Hematopoietic multipotent progenitor cell treated with erythropoietin and hydrocortisone succinate and interleukin-3 and kit ligand, for 8 days (in vitro differentiated cells): ENCODE measurements around the gene MAD1L1.
"Not testable (repeated sequence)": the region's sequence is repeated elsewhere in the genome, so short reads cannot be mapped to it uniquely, and the experiment has no call there.

ENCODE experiments used
- DNase-seq: peaks from one replicate; pipeline ENCODE4 v3.0.0-alpha.2; 2015

The MAD1L1 gene

DNA sequence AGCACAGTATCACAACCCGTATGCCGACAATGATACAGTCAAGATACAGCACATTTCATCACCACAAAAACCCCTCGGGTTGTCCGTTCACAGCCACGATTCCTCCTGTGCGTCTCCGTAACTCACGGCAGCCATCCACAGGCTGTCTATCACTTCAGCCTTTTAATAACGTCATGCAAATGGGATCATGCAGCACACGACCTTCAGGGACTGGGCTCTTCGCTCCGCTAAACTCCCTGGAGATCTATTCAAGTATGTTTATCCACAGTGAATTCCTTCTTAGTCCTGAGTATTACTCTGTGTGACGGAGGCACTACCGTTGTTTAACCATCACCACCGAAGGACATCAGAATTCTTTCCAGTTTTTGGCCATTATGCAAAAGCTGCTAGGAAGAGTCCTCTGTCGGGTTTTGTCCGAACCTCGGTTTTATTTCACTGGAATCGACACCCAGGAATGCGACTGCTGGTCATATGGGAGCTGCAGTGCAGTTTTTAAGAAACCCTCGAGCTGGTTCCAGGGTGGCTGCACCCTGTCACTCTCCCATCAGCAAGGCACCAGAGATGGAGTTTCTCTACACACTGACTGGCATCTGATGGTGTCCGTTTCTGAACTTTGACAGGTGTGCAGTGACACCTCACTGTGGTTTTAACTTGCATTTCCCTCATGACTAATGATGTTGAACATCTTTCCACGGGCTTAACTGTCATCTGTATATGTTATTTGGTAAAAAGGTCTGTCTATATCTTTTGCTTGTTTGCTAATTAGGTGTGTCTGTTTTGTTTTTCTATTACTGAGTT, 193.6 kb downstream of the MAD1L1 start:
- no peak for DNase-seq

DNA sequence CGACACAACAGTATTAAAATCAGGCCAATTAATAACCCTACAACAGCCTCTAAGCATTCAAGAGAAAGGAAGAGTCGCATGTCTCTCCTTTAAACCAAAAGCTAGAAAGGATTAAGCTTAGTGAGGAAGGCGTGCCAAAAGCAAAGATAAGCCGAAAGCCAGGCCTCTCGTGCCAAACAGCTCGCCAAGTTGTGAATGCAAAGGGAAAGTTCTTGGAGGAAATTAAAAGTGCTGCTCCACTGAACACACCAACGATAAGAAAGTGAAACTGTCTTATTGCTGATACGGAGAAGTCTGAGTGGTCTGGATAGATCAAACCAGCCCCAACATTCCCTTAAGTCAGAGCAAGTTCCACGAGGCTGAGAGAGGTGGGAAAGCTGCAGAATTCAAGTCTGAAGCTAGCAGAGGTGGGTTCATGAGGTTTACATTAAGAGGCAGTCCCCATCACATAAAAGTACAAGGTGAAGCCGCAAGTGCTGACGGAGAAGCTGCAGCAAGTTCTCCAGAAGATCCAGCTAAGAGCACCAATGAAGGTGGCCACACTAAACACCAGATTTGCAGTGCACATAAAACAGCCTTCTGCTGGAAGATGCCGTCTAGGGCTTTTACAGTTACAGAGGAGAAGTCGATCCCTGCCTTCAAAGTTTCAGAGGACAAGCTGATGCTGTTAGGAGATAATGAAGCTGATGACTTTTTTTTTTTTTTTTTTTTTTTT, 194.8 kb downstream of the MAD1L1 start:
- DNase-seq, result peak; percentile 95

DNA sequence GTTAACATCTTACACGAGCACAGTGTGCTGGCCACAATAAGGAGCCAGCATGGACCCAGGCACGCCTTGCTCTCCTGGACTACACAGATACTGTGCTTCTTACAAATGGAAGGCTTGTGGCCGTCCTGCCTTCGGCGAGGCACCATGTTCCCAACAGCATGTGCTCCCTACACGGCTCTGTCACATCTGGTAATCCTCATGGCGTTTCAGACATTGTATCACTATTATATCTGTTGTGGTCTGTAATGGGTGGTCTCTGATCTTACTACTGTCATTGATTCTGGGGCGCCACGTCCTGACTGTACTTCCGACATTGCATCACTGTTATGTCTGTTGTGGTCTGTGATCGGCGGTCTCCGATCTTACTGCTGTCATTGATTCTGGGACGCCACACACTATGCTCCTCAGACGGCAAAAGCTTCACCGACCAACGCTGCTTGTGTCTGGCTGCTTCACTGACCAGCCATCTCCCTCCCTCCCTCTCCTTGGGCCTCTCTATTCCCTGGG, 195.4 kb downstream of the MAD1L1 start:
- no peak for DNase-seq

DNA sequence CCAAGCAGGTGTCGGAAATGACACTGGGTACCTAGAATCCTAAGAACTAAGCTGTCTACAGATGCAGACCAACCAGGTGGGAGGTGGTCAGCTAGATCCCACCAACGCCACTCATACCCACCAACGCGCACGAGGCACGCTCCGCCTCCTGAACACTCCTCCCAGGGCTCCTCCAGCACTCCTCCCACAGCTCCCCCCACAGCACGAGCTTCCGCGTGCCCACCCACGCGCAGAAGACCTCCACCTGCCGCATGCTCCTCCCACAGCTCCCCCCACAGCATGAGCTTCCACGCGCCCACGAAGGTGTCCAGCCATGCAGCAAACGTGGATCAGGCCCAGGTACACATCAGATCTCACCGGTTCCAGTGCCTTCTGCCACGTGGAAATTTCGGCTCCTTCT, 196.0 kb downstream of the MAD1L1 start:
- DNase-seq, result no peak

DNA sequence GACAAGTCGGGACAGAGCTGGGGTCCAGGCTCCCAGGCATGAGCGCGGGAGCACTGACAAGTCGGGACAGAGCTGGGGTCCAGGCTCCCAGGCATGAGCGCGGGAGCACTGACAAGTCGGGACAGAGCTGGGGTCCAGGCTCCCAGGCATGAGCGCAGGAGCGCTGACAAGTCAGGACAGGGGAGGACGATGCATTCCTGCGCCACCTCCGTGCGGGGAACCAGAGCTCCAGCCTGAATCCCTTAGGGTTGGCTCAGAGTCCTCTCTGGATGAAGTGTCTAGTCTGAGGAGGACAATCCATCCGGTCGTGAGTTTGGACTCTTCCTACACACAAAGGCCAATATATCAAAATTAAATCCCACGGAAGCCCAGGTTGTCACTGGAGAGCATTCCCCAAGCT, 196.5 kb downstream of the MAD1L1 start:
- not testable (repeated sequence) for DNase-seq

DNA sequence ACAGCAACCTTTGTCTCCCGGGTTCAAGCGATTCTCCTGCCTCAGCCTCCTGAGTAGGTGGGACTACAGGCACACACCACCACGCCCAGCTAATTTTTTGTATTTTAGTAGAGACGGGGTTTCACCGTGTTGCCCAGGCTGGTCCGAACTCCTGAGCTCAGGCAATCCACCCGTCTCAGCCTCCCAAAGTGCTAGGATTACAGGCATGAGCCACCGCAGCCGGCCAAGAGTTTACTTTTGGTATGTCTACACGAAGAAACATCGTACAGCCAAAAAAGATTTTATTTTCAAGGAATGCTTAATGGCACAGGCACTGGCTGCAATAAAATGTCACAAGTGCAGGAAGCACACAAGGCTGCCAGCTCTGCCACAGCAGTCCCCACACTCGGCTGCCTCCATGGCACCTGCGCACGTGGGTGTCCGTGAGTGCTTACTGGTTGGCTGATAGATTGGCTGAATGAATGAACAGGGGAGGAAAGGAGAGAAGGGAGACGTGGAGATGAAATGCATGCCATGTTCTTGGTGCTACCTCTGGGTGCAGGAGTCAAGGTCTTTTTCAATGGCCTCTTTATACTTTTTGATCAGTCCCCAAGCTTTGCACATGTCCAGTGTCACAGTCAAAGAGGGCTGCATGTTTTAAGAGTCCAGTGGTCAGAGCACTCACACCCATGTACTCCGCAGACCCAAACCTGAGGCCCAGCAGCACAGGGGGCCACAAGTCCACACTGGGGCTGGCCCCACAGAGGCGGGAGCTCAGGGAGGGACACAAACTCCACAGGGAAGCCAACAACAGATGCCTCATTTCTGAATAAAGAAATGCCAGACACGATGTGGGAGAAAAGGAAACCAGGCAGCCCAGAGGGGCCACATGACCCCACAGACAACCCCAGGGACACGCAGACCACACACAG, 198.2 kb downstream of the MAD1L1 start:
- no peak for DNase-seq

DNA sequence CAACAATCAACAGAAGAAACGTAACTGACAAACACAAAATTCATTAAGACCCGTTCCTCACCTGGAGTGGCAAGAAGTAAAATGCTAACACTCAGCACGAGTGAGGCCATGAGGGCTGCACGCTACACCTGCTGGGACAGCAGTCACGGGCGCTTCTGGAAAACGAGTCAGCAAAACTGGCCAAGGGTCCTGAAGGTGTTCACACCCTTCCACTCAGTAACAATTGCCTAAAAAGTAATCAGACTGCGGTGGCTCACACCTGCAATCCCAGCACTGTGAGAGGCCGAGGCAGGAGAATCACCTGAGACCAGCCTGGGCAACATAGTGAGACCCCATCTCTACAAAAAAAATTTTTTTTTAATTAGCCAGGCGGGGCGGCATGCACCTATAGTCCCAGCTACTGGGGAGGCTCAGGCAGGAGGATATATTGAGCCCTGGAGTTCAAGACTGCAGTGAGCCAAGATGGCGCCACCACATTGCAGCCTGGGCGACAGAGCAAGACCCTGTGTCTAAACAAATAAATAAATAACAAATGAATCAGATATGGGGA, 199.1 kb downstream of the MAD1L1 start:
- no peak for DNase-seq

DNA sequence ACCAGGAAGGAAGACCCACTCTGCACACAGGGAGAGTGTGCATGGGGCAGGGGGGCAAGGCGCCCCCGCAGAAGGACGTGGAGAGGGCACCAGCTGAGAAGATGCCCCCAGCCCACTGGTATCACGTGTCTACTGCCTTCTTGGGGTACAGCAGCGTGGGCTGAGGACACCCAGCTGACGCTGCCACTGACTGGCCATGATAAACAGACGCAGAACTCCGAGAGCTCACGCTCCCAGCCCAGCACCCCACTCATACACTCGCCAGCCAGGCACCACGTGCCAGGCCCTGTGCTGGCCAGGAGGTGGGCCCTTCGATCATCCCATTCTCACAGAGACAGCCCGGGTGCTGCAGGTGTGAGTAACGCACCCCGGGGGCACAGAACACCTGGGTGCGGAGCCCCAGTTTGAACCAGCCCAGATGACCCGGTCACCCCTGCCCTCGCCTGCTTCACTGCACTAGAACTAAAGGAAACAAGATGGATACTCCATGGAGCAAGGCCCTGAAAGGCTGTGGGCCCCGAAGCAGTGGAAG, 199.8 kb downstream of the MAD1L1 start:
- DNase-seq, result no peak

DNA sequence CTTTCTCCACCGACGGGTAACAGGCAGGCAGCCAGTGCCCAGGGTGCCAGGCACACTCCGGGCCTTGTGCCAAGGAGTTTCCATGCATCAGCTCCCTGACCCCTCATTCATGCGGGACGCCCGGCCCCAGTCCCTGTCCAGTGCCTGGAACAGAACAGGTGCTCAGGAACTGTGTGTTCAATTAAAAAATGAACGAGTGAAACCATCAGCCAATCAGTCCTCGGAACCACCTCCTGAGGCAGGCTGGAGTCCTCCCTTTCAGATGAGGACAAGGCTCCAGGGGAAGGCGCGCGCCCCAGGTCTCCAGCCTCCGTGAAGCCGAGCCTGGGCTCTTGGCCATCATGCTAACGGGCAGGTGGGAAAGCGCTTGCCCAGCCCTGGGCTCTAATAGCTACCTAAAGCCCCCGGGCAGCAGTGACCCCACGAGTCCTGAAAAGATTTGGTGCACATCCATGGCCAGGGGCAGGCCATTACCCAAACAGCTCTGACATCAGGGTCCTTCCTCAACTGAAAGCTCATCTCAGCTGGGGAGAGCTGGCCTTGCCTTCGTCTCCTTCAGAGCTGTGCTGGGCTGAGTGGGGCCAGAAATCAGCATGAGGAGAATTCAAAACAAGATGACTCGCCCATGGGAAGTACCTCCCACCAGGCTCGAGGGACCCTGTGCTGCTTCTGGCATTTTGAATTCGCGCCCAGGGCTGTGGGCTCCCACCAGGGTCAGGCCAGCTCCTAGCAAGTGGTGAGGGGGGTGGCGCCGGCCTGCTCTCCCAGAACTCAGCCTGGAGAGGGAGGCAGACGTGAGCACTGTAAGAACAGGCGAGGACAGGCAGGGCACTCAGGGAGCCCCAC, 200.5 kb downstream of the MAD1L1 start:
- no peak for DNase-seq

DNA sequence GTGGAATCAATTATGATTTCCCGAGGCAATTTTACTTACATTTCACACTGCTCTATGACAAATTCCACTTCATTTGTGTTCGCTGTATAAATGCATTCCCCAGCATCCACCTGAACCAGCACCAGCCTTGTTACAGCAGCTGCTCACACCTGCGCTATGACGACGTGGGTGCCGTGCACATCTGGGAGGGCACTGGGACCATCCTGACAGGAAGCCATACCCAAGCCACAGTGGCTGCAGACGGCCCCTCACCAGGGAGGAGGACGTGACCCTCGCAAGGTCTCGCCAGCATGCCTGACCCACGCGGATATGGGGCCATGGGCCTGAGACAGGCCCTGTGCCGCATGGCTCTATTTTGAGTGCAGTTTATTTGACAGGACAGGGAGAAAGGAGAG, 201.3 kb downstream of the MAD1L1 start:
- no peak for DNase-seq

DNA sequence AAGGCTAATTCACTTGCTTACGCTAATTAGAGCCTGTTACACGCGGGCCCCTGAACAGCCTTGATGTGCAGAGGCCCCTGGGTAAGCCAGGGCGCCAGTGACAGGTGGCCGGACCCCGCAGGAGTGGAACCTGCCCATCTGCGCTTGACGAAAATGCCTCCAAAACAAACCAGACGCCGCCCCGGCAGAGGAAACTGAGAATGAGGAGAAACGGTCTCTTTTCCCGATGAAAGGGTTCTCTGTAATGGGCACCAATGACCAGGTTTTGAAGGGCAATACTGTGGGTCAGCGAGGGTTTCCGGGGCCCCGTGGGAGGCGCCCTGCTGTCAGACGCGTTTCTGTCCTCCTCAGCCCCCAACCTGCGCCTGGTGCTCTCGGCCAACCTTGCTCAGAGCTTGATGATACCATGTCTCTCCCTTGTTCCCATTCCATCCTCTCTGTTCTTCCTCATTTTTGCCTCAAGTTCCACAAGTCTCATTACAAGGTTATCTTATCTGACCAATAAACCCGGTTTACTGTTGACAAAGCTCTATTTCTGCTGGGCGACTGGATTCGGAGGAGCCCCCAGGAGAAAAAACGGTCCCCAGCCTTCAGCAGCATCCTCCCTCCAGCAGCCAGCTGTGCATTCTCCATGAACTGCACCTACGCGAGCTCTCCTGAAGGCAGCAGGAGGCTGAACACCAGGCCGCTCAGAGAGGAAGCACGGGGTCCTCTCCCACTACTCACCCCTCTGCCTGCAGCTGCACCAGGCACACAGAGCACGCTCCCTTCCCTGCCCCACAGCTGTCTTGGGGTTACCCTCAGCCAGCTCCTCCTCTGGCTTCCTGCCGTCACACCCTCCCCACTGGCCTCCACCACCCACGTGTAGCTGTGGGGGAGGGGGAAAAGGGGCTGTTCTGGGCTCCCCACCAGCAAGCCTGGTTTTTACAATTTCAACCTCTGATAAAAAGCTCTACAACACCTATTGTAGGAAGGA, 202.0 kb downstream of the MAD1L1 start:
- peak; percentile 33 for DNase-seq

DNA sequence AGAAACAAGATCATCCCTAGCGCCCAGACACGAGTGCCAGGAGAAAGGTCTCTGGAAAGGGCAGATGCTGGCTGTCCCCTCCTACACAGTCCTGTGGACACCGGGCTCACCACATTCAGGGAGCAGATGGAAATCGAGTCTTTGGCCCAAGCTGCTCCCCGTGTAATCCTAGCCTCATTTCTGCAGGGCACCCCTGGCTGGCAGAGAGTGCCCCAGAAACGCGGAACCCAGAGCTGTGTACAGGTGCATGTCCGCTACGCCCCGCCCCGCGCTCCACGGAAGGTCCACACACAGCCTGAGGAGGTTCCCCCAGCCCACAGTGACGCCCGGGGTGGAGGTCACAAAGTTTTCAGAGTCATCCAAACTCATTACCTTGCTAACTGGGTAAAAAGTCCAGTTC, 202.8 kb downstream of the MAD1L1 start:
- DNase-seq, result no peak

DNA sequence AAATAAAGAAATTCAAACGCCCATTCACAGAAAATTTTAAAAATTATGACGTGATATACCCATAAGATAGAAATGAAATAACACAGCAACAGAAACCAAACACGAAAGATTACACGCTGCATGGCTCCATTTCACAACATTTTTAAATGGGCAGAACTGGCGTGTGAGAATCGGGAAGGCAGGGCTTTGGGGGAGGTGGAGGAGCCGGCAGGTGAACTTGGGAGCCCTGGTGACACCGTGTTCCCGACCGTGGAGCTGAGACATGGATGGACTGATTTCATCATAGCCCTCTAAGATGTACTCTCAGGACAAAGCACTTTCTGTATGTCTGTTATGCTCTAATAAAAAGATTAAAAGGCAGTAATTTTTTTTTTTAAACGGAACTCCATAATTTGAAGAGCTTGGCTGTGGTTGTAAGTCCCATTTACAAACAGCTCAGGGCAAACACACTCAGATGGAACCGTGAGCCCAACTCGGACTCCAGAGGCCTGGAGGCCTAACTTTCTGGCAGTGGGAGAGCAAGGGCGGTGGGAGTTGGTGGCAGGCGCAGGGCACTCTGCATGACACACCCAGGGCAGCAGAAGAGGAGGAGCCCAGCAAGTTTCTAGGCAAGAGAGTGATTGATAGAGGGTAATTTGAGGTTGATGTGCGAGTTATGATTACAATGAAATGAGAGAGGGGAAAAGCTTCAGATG, 203.4 kb downstream of the MAD1L1 start:
- DNase-seq, result no peak

DNA sequence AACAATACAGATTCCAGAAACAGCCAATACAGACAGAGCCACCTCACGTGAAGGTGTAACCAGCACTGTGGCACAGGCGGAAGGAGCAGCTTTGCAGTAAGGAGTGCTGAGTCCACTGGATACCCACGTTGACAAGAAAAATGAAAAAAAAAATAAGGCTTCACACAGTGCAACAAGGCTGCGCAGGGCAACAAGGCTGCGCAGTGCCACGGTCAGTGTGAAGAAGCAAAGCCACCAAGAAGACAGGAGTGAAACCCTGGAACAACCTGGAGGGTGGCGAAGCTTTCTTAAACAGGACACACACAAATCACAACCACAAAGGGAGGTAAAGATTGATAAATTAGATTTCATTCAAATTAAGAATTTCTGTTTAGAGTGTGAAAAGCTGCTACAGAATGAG, 204.0 kb downstream of the MAD1L1 start:
- DNase-seq, result no peak

DNA sequence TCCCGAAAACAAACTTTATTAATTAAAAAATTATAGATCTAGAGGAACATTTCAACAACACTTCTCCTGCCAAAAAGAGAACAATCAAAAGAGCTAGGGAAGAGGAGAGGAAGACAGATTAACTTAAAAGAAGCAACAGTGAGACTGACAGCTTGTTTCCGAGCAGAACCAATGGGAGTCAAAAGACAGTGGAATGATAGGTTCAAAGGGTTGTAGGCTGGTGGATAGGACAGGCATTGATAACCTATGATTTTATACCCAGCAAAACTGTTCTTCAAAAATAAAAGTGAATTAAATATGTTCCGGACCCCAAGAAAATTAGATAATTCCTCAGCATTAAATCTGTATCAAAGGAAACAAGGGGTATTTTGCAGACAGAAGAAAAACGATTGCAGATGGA, 207.6 kb downstream of the MAD1L1 start:
- DNase-seq, result no peak

DNA sequence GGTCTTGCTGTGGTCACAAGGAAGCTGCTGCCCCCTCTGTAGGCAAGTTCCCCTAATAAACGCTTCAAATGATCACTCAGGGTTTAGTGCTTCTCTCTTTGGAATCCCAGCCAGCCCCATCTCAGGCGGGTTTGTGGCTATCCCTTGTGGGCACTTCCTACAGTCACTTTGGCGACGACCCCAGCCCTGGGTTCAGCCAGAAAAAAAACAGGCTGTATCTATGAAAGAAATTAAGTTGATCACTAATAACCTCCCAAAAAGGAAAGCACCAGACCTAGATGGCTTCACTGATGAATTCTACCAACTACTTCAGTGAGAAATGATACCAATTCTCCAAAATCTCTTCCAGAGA, 208.2 kb downstream of the MAD1L1 start:
- no peak for DNase-seq

DNA sequence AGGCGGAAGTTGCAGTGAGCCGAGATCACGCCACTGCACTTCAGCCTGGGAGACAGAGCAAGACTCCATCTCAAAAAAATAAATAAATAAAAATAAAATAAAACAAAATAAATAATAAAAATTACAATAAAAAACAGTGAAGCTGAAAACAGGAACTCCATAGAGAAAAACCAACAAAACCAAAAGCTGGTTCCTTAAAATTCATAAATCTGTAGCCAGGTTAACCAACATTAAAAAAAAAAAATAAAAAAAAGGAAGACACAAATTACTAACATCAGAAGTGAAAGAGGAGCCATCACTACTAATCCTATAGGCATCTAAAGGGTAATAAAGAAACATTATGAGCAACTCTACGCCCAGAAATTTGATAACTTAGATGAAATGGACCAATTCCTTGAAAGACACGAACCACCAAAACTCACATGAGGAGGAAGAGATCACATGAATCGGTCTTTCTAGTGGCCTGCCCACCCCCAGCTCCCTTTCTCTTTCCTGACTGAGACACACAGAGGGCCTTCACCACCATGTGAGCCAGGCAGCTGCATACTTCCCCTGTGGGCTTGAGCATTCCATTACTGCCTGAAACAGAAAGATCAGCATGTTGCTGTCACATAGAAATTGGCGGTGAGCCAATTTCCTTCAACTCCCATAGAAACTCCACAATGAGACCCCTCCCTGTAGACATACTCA, 208.7 kb downstream of the MAD1L1 start:
- DNase-seq, result peak; percentile 43

DNA sequence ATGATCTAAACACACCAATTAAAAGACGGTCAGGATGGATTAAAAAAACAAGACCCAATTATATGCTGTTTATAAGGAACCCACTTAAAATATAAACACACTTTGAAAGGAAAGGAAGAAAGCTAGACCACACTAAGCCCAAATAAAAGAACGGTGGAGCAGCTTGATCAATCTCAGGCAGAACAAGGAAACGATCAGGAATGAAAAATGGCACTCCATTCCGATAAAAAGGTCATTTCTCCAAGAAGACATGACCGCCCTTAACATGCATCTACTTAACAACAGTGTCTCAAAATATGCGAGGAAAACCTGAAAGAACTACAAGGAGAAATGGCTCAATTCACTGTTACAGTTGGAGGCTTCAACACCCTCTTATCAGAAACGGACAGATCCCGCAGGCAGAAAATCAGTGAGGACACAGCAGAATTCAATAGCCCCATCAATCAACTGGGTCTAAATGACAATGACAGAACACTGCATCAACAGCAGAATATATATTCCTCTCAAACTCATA, 210.0 kb downstream of the MAD1L1 start:
- DNase-seq, result peak; percentile 92

DNA sequence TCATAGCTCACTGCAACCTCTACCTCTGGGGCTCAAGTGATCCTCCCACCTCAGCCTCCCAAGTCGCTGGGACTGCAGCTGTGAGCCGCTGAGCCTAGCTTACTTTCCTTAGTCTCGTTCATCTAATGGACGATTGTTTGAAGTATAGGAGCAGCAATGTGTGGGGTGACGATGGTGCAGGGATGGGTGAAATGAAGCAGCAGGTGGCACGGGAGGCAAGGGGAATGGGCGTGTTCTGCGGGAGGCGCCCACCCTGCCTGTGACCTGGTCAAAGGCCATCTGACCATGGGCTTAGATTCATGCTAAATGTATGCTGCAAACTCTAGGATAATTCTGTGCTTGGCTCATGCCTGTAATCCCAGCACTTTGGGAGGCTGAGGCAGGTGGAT, 210.7 kb downstream of the MAD1L1 start:
- no peak for DNase-seq
